Progenitor cell of endocrine pancreas (in vitro differentiated cells): ENCODE measurements around the gene RAB40B. TPM values are rescaled to one million over a fixed set of nuclear protein-coding genes. Genes with fewer than 3 reads are reported as not detected.

Experiments used
- DNase-seq: peaks from one replicate; pipeline ENCODE4 v3.0.0; 2021; ENCODE audit warnings: low spot score; ENCODE audit not compliant: unreplicated experiment
- H3K27ac Mint-ChIP-seq: 2 replicates; pipeline ENCODE4 v1.8.0; 2021; ENCODE audit warnings: mild to moderate bottlenecking, moderate library complexity, mixed read lengths
- H3K27me3 Mint-ChIP-seq: 2 replicates; pipeline ENCODE4 v1.8.0; 2021; ENCODE audit warnings: mixed read lengths
- H3K36me3 Mint-ChIP-seq: 2 replicates; pipeline ENCODE4 v1.8.0; 2022; ENCODE audit warnings: mixed read lengths; ENCODE audit not compliant: insufficient read depth
- H3K4me1 Mint-ChIP-seq: 2 replicates; pipeline ENCODE4 v1.8.0; 2021; ENCODE audit warnings: low read depth, mixed read lengths
- H3K4me3 Mint-ChIP-seq: 2 replicates; pipeline ENCODE4 v1.8.0; 2021; ENCODE audit warnings: low read depth, mild to moderate bottlenecking, moderate library complexity, mixed read lengths
- H3K9me3 Mint-ChIP-seq: 2 replicates; pipeline ENCODE4 v1.8.0; 2021; ENCODE audit warnings: low read depth, mixed read lengths
- total RNA-seq: library from RNA; stranded (reverse); gene quantifications from 2 replicates; pipeline ENCODE4 v1.2.1, GENCODE V29; 2021
- TF ChIP-seq, protein P1 (sequence below): fragments of 200-600 bp; sonication (generic); IDR thresholded peaks from one replicate; pipeline ENCODE4 v1.5.0; 2021; ENCODE audit warnings: antibody characterized with exemption, mild to moderate bottlenecking; ENCODE audit not compliant: unreplicated experiment

Gene RAB40B
- total RNA-seq, 1 donor from 2014 or later: 13.3 TPM

DNA sequence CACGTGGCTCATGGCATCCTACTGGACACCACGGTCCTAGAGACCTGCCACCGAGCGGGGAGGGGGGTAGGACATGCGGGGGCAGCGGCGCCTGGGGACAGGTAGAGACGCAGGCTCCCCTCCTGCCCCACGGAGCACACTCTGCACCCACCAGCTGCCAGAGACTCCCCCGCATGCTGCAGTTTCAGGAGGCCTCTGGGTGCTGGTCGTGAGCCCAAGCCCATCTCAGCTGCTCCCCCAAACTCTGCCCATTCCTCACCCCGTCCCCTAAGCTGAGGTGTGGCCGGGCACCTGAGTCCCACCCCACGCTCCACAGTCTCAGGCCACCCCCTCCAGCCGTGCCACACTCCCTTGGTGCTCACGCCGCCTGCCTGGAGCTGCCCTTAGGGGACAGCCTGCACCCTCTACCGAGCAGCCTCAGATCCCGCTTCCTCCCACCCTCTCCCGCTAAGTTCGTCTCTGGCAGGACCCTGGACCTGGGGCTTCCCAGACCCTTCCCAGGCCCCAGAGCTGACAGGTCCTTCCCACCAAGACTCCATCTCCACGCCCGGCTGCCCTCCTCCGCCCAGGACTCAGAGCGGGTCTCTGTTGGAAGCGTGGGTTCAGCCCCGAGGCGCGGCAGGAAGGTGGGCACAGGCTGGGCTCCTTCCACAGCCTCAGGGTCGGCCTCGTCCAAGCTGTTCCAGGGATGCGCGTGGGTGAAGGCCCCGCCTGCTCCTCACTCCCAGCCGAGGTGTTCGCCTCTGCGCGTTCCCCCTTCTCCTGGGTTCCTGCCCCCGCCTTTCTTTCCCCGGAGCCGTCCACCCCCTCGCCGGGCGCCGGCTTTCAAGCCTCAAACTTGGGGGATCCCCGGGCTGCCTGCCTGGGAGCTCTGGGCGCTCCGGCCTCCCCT lies 1.3 kb downstream of the RAB40B start:
- Mint-ChIP-seq H3K9me3 (peaks cover 7% of the 10 kb centered on the region), H3K27ac (no peak overlapping the region), H3K4me1 (peaks cover 2% of the 10 kb centered on the region), H3K36me3 (peaks cover 14% of the 10 kb centered on the region), H3K4me3 (peak overlapping the region; percentile 57), H3K27me3 (peaks cover 32% of the 10 kb centered on the region)
- TF ChIP-seq, protein P1, sequence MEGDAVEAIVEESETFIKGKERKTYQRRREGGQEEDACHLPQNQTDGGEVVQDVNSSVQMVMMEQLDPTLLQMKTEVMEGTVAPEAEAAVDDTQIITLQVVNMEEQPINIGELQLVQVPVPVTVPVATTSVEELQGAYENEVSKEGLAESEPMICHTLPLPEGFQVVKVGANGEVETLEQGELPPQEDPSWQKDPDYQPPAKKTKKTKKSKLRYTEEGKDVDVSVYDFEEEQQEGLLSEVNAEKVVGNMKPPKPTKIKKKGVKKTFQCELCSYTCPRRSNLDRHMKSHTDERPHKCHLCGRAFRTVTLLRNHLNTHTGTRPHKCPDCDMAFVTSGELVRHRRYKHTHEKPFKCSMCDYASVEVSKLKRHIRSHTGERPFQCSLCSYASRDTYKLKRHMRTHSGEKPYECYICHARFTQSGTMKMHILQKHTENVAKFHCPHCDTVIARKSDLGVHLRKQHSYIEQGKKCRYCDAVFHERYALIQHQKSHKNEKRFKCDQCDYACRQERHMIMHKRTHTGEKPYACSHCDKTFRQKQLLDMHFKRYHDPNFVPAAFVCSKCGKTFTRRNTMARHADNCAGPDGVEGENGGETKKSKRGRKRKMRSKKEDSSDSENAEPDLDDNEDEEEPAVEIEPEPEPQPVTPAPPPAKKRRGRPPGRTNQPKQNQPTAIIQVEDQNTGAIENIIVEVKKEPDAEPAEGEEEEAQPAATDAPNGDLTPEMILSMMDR: no peak
- no peak for DNase-seq

DNA sequence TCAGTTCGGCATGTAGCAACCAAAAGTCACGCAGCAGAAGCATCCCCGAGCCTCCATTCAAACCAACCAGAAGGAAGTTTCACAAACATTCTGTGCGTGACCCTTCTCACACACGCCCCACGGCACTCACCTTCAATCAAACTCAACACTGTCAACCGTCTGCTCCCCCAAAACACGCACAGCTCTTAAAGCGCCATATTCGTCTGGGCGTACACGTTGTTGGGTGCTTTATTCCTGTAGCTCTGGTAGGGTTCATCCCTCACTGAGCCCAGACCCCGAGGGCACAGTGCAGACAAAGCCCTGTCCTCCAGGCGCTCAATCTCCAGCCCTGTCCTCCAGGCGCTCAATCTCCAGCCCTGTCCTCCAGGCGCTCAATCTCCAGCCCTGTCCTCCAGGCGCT lies 2.2 kb downstream of the RAB40B start:
- TF ChIP-seq, protein P1: no peak
- H3K27me3 Mint-ChIP-seq: peaks cover 32% of the 10 kb centered on the region
- H3K4me1 Mint-ChIP-seq: peaks cover 2% of the 10 kb centered on the region
- peaks cover 7% of the 10 kb centered on the region for H3K9me3 Mint-ChIP-seq
- no peak overlapping the region for H3K27ac Mint-ChIP-seq
- DNase-seq: no peak
- peaks cover 16% of the 10 kb centered on the region for H3K36me3 Mint-ChIP-seq
- no peak overlapping the region for H3K4me3 Mint-ChIP-seq

DNA sequence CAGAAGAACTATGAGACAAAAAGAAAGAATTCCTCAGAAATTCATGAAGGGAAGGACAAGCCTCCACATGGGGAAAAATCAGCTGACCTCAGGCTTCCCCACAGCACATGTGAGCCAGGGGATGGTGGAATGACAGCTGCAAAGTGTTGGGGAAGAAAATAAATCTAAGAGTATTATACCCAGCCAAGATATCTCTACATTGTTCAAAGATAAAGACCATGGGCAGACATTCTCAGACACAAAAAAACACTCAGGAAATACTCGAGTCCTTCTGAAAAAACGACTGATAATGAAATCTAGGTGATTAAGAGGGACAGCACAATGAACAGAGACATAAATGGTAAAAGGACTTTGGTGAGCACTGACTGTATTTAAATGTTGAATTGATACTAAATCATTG lies 3.9 kb downstream of the RAB40B start:
- Mint-ChIP-seq H3K4me3 (no peak overlapping the region), H3K27ac (no peak overlapping the region), H3K36me3 (peaks cover 17% of the 10 kb centered on the region), H3K27me3 (peaks cover 19% of the 10 kb centered on the region), H3K4me1 (peaks cover 2% of the 10 kb centered on the region), H3K9me3 (peaks cover 7% of the 10 kb centered on the region)
- no peak for DNase-seq
- TF ChIP-seq, protein P1: no peak

DNA sequence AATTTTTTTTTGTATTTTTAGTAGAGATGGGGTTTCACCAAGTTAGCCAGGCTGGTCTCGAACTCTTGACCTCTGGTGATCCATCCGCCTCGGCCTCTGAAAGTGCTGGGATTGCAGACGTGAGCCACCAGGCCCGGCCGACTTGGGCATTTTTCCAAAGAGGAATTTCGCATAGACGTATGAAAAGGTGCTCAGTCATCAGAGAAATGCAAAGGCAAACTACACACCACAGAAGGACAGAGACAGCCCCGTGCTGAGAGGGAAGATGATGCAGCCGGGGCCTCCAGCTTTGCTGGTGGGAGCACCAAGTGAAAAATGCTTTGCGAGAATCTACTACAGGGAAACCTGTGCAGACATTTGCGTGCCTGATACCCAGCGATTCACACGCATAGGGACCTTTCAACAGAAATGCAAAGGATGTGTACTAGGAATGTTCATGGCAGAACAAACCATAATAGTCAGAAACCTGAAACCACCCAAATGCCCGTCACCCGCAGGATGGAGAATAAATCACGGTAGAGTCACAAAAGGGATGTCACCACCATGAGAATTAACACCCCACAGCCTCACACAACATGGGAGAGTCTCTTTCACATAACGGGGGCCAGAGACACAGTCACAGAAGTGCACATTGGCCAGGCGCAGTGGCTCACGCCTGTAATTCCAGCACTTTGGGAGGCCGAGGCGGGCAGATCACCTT lies 5.2 kb downstream of the RAB40B start:
- Mint-ChIP-seq H3K27ac (peak overlapping the region; percentile 10), H3K4me3 (no peak overlapping the region)

DNA sequence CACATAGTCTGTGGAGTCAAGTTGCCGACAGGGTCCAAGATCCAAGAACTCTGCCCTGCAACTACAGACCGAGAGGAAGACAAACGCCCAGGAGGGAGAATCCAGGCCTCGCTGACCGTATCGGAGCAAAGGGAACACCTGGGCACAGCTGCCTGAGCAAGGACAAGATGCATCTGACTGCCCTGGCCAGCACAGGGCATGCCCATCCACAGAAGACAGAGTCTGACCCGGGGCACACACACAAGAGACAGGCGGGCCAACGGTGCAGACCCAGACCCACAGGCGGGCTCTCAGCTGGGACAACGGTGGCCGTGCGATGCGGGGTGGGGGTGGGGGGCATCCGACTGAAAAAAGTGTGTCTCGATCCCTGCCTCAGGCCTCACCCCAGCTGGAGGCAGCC lies 6.2 kb downstream of the RAB40B start:
- DNase-seq: no peak
- H3K9me3 Mint-ChIP-seq: peaks cover 7% of the 10 kb centered on the region
- peaks cover 17% of the 10 kb centered on the region for H3K36me3 Mint-ChIP-seq
- no peak overlapping the region for H3K4me3 Mint-ChIP-seq
- H3K4me1 Mint-ChIP-seq: peaks cover 2% of the 10 kb centered on the region
- peaks cover 11% of the 10 kb centered on the region for H3K27me3 Mint-ChIP-seq
- no peak overlapping the region for H3K27ac Mint-ChIP-seq
- TF ChIP-seq, protein P1: no peak

More for the DNA sequence above, 5.2 kb downstream of the RAB40B start:
- Mint-ChIP-seq H3K36me3 (peaks cover 17% of the 10 kb centered on the region), H3K9me3 (peaks cover 7% of the 10 kb centered on the region), H3K4me1 (peaks cover 2% of the 10 kb centered on the region), H3K27me3 (peaks cover 13% of the 10 kb centered on the region)
- no peak for DNase-seq
- TF ChIP-seq, protein P1: no peak
